Nephron (organoid): Measurements from ENCODE around the gene ACVR1B.

ENCODE experiments used
- H3K27ac Mint-ChIP-seq, 3 experiments: 2 replicates each; pipeline ENCODE4 v1.8.0; 2020; ENCODE audit warnings: mixed read lengths in 3 of 3, mild to moderate bottlenecking in 2 of 3, moderate library complexity in 1 of 3
- H3K27me3 Mint-ChIP-seq: 2 replicates; pipeline ENCODE4 v1.8.0; 2021; ENCODE audit warnings: low read depth, mild to moderate bottlenecking, moderate library complexity, mixed read lengths
- H3K36me3 Mint-ChIP-seq: 2 replicates; pipeline ENCODE4 v1.8.0; 2020; ENCODE audit warnings: low read depth, mixed read lengths
- H3K4me1 Mint-ChIP-seq: 2 replicates; pipeline ENCODE4 v1.8.0; 2020; ENCODE audit warnings: mixed read lengths
- H3K4me3 Mint-ChIP-seq, 3 experiments: 2 replicates each; pipeline ENCODE4 v1.8.0; 2020; ENCODE audit warnings: mild to moderate bottlenecking in 3 of 3, mixed read lengths in 3 of 3, moderate library complexity in 2 of 3
- H3K9me3 Mint-ChIP-seq: 2 replicates; pipeline ENCODE4 v1.8.0; 2020; ENCODE audit warnings: mixed read lengths
- TF ChIP-seq, protein P1 (sequence below), 3 experiments: fragments of 200-600 bp; sonication (generic); IDR thresholded peaks; one replicate each; pipeline ENCODE4 v1.5.0; 2021; ENCODE audit warnings: antibody characterized with exemption in 3 of 3; ENCODE audit not compliant: unreplicated experiment in 3 of 3

ACVR1B gene

GRCh38 chr12:52006726-52007157, 55.2 kb downstream of the ACVR1B start, which contains the start of gene TAMALIN:
TAMALIN (plus strand) TSS chr12:52006946; CDS start chr12:52007020, 74 bp downstream.
- peaks cover 5% of the 10 kb centered on the region for H3K27me3 Mint-ChIP-seq
- H3K9me3 Mint-ChIP-seq, result no peaks in the 10 kb centered on the region
- TF ChIP-seq, protein P1, sequence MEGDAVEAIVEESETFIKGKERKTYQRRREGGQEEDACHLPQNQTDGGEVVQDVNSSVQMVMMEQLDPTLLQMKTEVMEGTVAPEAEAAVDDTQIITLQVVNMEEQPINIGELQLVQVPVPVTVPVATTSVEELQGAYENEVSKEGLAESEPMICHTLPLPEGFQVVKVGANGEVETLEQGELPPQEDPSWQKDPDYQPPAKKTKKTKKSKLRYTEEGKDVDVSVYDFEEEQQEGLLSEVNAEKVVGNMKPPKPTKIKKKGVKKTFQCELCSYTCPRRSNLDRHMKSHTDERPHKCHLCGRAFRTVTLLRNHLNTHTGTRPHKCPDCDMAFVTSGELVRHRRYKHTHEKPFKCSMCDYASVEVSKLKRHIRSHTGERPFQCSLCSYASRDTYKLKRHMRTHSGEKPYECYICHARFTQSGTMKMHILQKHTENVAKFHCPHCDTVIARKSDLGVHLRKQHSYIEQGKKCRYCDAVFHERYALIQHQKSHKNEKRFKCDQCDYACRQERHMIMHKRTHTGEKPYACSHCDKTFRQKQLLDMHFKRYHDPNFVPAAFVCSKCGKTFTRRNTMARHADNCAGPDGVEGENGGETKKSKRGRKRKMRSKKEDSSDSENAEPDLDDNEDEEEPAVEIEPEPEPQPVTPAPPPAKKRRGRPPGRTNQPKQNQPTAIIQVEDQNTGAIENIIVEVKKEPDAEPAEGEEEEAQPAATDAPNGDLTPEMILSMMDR (IDR thresholded peaks at IDR 0.05; ENCODE audit: unreplicated experiment in 3 of 3), result no peak
- peak within 1 kb of the TSS; percentile 77 to 91 (median 81) for H3K27ac Mint-ChIP-seq
- peaks cover 8% of the 10 kb centered on the region for H3K36me3 Mint-ChIP-seq
- H3K4me3 Mint-ChIP-seq, result peak within 1 kb of the TSS; percentile 91 to 95 (median 94)
- peaks cover 68% of the 10 kb centered on the region for H3K4me1 Mint-ChIP-seq

DNA sequence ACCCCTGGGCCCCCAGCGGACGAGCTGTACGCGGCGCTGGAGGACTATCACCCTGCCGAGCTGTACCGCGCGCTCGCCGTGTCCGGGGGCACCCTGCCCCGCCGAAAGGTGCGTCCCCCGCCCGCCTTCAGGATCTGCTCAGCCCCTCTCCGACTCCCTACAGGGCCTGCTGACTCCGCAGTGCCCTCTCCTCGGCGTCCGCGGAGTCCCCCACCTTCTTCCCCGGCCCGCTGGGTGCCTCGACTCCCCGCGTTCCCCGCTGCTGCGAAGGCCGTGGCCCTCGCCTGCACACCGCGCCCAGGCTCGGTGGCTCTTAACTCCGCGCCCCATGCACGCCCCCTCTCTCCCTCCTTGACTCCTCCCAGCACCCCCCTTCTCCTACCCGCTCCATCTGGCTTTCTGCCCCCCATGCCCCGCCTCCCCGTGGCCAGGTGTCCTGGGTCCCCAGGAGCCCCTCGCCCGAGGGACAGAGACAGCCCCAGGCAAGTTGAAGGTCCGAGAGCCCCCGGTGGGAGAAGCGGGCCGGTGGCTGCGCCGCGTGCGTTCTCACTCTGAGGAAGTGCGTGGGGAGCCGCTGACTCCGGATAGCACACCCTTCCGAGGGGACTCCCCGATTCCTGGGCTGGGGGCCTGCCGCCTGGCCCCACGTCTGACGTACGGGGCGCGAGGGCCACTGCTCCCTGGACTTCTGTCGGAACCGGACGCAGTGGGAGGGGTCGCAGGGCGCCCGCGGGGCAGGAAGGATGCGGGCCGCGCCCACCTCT, 55.8 kb downstream of the ACVR1B start:
- peaks cover 66% of the 10 kb centered on the region for H3K4me1 Mint-ChIP-seq
- peaks cover 12% of the 10 kb centered on the region for H3K36me3 Mint-ChIP-seq
- H3K4me3 Mint-ChIP-seq, result peak overlapping the region; percentile 90 to 92 (median 91)

DNA sequence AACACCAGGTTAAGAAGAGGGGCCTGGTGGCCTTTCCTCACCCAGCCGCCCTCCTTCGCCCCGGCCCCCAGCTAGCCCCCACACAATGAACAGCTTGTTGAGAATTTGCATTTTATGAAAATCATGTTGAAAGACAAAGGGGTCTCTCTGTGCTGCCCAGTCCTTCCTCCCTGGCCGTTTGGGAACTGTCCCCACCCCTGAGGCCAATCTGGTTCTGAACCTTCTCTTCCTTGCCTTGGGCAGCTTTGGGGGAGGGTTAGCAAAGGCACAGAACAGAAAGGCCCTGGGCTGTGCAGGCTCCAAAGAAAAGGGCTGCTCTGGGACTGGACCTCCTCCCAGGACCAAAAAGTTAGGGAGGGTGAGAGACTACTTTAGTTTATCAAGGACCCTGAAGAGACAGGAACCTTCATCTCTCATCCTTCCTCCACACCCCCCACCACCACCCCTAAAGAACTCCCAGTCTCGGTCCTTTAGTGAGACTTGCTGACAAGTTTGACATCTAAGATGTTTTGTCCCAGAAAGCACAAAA, 56.5 kb downstream of the ACVR1B start:
- TF ChIP-seq, protein P1 (IDR thresholded peaks at IDR 0.05; ENCODE audit: unreplicated experiment in 3 of 3), result no peak
- Mint-ChIP-seq H3K4me1 (peaks cover 59% of the 10 kb centered on the region), H3K9me3 (no peaks in the 10 kb centered on the region), H3K27ac (peak overlapping the region; percentile 95 to 99 (median 99)), H3K36me3 (peaks cover 16% of the 10 kb centered on the region), H3K27me3 (peaks cover 5% of the 10 kb centered on the region), H3K4me3 (peak overlapping the region; percentile 90 to 92 (median 91))

More for the DNA sequence above, 55.8 kb downstream of the ACVR1B start:
- peaks cover 5% of the 10 kb centered on the region for H3K27me3 Mint-ChIP-seq
- peak overlapping the region in 1 of 3 experiments; percentile 77 for H3K27ac Mint-ChIP-seq
- TF ChIP-seq, protein P1 (IDR thresholded peaks at IDR 0.05; ENCODE audit: unreplicated experiment in 3 of 3), result no peak
- no peaks in the 10 kb centered on the region for H3K9me3 Mint-ChIP-seq

DNA sequence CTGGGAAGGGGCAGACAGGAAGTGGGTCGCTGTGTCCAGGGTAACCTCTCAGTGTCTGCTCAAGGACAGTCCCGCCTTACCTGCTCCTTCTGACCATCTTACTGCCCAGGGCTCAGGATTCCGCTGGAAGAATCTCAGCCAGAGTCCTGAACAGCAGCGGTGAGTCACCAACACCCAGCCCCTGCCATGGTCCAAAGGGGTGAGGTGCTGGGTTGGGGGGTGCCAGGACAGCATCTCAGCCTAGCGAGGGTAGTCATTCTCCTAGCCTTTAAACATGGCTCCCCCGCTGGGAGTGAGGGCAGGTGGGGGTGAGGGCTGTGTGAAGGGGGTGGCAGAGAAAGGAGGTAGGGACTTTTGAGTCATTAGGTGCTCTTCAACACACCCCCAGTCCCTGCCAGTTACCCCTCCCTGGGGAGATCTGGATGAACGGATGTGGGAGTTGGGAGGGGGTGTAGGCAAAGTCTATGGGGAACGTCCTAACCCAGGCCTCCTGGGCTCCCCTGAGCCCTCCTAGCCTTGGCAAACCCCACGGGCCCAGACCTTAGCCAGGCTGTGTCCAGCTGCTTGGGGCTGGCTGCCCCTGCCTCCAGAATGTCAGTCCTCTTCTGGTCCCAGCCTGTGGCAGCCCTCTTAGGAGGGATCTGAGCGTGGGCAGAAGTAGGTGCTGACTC, 57.7 kb downstream of the ACVR1B start:
- peak overlapping the region; percentile 90 to 92 (median 91) for H3K4me3 Mint-ChIP-seq
- TF ChIP-seq, protein P1 (IDR thresholded peaks at IDR 0.05; ENCODE audit: unreplicated experiment in 3 of 3), result no peak
- H3K9me3 Mint-ChIP-seq, result no peaks in the 10 kb centered on the region
- H3K36me3 Mint-ChIP-seq, result peaks cover 25% of the 10 kb centered on the region
- H3K4me1 Mint-ChIP-seq, result peaks cover 56% of the 10 kb centered on the region
- peak overlapping the region; percentile 95 to 99 (median 99) for H3K27ac Mint-ChIP-seq
- peaks cover 14% of the 10 kb centered on the region for H3K27me3 Mint-ChIP-seq

DNA sequence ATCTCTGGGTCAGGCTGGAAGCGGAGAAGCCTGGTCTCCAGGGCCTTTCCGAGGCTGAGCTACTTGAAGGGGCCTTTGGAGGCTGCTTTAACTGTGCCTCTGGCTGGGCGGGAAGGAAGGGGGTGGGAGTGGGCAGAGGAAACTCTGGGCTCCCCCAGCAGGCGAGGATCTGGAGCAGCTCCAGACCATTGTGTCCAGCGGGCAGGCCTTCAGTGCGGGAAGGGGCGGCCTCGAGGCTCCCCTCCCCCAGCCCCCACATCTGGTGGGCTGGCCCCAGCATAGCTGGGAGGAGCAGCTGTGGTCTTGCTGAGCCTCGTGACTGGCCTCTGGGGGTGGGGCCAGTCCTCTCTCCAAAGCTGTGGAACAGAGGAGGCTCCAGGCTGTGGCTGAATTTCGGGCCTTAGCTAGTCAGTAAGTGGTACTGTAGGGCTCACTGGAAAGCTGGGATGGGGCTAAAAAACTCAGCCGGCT, 58.7 kb downstream of the ACVR1B start:
- H3K9me3 Mint-ChIP-seq, result no peaks in the 10 kb centered on the region
- TF ChIP-seq, protein P1 (IDR thresholded peaks at IDR 0.05; ENCODE audit: unreplicated experiment in 3 of 3), result no peak
- peak overlapping the region; percentile 74 to 90 (median 77) for H3K4me3 Mint-ChIP-seq
- peaks cover 54% of the 10 kb centered on the region for H3K4me1 Mint-ChIP-seq
- H3K27me3 Mint-ChIP-seq, result peaks cover 14% of the 10 kb centered on the region
- H3K27ac Mint-ChIP-seq, result peak overlapping the region; percentile 95 to 99 (median 99)
- peaks cover 25% of the 10 kb centered on the region for H3K36me3 Mint-ChIP-seq
